Activated naive CD8-positive, alpha-beta T cell treated with anti-CD3 and anti-CD28 coated beads, Interleukin-2, amount 50 U/mL, for 16 hours (primary cell): ENCODE measurements around the gene ERBB4.
"Not testable (repeated sequence)": the region's sequence is repeated elsewhere in the genome, so short reads cannot be mapped to it uniquely, and the experiment has no call there.

Experiments used
- DNase-seq: peaks from one replicate; pipeline ENCODE4 v3.0.0-alpha.2; 2020; ENCODE audit warnings: low read depth, low spot score

The ERBB4 gene

GRCh38 chr2:211737282-211737681, 801.3 kb downstream of the ERBB4 start:
- no peak for DNase-seq

- DNase-seq, result no peak
Observed at GRCh38 chr2:211730215-211730614, 808.4 kb downstream of the ERBB4 start.

GRCh38 chr2:211729433-211729832, 809.2 kb downstream of the ERBB4 start:
- DNase-seq, result no peak

- DNase-seq, result no peak
Observed at GRCh38 chr2:211724933-211725332, 813.7 kb downstream of the ERBB4 start.

- no peak for DNase-seq
Observed at GRCh38 chr2:211723398-211723797, 815.2 kb downstream of the ERBB4 start.

GRCh38 chr2:211722928-211723327, 815.7 kb downstream of the ERBB4 start:
- no peak for DNase-seq

- not testable (repeated sequence) for DNase-seq
Observed at GRCh38 chr2:211721874-211722273, 816.7 kb downstream of the ERBB4 start.

GRCh38 chr2:211709389-211709788, 829.2 kb downstream of the ERBB4 start:
- no peak for DNase-seq

- no peak for DNase-seq
Observed at GRCh38 chr2:211692689-211693088, 845.9 kb downstream of the ERBB4 start.

GRCh38 chr2:211690736-211691135, 847.9 kb downstream of the ERBB4 start:
- DNase-seq, result no peak

- DNase-seq, result no peak
Observed at GRCh38 chr2:211688196-211688595, 850.4 kb downstream of the ERBB4 start.

GRCh38 chr2:211674715-211675114, 863.9 kb downstream of the ERBB4 start:
- DNase-seq, result no peak

- DNase-seq, result no peak
Observed at GRCh38 chr2:211673133-211673905, 865.3 kb downstream of the ERBB4 start.

GRCh38 chr2:211671977-211672376, 866.6 kb downstream of the ERBB4 start:
- DNase-seq, result no peak

- no peak for DNase-seq
Observed at GRCh38 chr2:211665299-211665698, 873.3 kb downstream of the ERBB4 start.

- no peak for DNase-seq
Observed at GRCh38 chr2:211664321-211664720, 874.3 kb downstream of the ERBB4 start.

GRCh38 chr2:211654211-211654780, 884.3 kb downstream of the ERBB4 start:
- no peak for DNase-seq

- no peak for DNase-seq
Observed at GRCh38 chr2:211652327-211652726, 886.3 kb downstream of the ERBB4 start.

GRCh38 chr2:211649331-211649730, 889.3 kb downstream of the ERBB4 start:
- no peak for DNase-seq

- DNase-seq, result no peak
Observed at GRCh38 chr2:211631503-211631902, 907.1 kb downstream of the ERBB4 start.

GRCh38 chr2:211623096-211623495, 915.5 kb downstream of the ERBB4 start:
- no peak for DNase-seq

- no peak for DNase-seq
Observed at GRCh38 chr2:211620986-211621385, 917.6 kb downstream of the ERBB4 start.

GRCh38 chr2:211617803-211618202, 920.8 kb downstream of the ERBB4 start:
- DNase-seq, result no peak
